ENCODE results near the gene AAR2. TPM values are rescaled to one million over a fixed set of nuclear protein-coding genes. Genes with fewer than 3 reads are reported as not detected.

AAR2 gene
- total RNA-seq, 1 experiment from 2014 or later: 60.0 TPM

DNA sequence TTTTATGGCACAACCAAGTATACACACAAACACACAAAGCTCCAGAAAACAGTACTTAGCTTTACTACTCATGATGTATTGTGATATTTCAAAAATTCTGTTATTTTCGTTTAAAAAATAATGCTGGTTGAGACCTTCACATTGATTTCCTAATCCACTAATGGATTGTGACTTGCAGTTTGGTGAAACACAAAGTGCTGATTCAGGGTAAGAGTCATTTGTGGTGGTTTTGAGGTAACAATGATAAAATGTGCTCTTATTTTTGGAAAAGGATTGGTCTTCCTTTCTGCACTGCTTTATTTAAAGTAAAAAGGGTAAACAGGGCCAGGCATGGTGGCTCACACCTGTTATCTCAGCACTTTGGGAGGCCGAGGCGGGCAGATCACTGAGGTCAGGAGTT, 1.9 kb downstream of the AAR2 start:
- no peaks in the 10 kb centered on the region for H3K9me3 Mint-ChIP-seq (ENCODE audit: unreplicated experiment)
- H3K36me3 ChIP-seq (ENCODE audit: control insufficient read depth, insufficient read depth, low read length): peaks cover 8% of the 10 kb centered on the region
- no peaks in the 10 kb centered on the region for H3K27me3 ChIP-seq (replicated peaks; ENCODE audit: control insufficient read depth, insufficient read depth, low read length)
- TF ChIP-seq, protein P1, sequence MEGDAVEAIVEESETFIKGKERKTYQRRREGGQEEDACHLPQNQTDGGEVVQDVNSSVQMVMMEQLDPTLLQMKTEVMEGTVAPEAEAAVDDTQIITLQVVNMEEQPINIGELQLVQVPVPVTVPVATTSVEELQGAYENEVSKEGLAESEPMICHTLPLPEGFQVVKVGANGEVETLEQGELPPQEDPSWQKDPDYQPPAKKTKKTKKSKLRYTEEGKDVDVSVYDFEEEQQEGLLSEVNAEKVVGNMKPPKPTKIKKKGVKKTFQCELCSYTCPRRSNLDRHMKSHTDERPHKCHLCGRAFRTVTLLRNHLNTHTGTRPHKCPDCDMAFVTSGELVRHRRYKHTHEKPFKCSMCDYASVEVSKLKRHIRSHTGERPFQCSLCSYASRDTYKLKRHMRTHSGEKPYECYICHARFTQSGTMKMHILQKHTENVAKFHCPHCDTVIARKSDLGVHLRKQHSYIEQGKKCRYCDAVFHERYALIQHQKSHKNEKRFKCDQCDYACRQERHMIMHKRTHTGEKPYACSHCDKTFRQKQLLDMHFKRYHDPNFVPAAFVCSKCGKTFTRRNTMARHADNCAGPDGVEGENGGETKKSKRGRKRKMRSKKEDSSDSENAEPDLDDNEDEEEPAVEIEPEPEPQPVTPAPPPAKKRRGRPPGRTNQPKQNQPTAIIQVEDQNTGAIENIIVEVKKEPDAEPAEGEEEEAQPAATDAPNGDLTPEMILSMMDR (IDR thresholded peaks at IDR 0.05; ENCODE audit: insufficient read depth in 1 of 2, low read depth in 1 of 2, low read length in 1 of 2, severe bottlenecking in 1 of 2, unreplicated experiment in 1 of 2): no peak
- no peaks in the 10 kb centered on the region for H3K9me3 ChIP-seq
- no peak overlapping the region for H3K4me3 ChIP-seq (ENCODE audit: low read depth, low read length)
- peaks cover 63% of the 10 kb centered on the region for H3K36me3 Mint-ChIP-seq (ENCODE audit: insufficient read depth, unreplicated experiment)
- no peak overlapping the region for H3K27ac Mint-ChIP-seq (ENCODE audit: unreplicated experiment)
- H3K4me1 ChIP-seq: 0 out of 2 replicates have a peak, but pooled peaks cover 4% of the 10 kb centered on the region
- ChIA-PET CTCF (interaction anchor here (1.2 to 1.5 kb wide), 3 partner anchors 12 to 201 kb away, joined by 3 to 5 read pairs (median 5); no protein-coding TSS in a partner anchor), POLR2A (interaction anchor here (1.0 kb wide), 1 partner anchor 150 kb away, joined by 3 read pairs; no protein-coding TSS in a partner anchor)
- intact Hi-C loops (cut with micrococcal nuclease; ENCODE audit: unreplicated experiment): no loop called here
- DNase-seq: no peak
- no TSS peak for BruUV-seq (replicated peaks)
- no peak overlapping the region for H3K4me3 Mint-ChIP-seq (ENCODE audit: unreplicated experiment)
- no peaks in the 10 kb centered on the region for H3K27me3 Mint-ChIP-seq (ENCODE audit: insufficient read depth, unreplicated experiment)
- H3K4me1 Mint-ChIP-seq (ENCODE audit: low read depth, unreplicated experiment): peaks cover 16% of the 10 kb centered on the region

DNA sequence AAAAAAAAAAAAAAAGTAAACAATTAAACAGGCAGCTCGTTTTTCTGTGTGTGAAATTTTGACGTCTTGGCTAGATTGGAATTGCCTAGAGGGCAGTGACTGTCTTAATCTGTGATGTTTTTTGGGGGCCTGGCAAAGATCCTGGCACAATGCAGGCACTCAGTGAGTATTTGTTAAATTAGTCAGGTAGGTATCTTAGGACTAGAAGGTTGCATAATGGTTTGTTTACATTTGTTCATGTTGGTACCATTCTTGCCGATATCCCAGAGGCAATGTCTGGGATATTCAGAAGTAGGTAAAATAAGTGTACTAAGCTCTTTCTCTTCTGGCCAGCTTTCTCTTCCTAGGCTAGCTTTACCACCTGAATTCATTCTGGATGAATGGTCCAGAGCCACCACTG, 2.5 kb downstream of the AAR2 start:
- Mint-ChIP-seq H3K27ac (ENCODE audit: unreplicated experiment) (no peak overlapping the region), H3K27me3 (ENCODE audit: insufficient read depth, unreplicated experiment) (no peaks in the 10 kb centered on the region)
- BruUV-seq (replicated peaks): no TSS peak

DNA sequence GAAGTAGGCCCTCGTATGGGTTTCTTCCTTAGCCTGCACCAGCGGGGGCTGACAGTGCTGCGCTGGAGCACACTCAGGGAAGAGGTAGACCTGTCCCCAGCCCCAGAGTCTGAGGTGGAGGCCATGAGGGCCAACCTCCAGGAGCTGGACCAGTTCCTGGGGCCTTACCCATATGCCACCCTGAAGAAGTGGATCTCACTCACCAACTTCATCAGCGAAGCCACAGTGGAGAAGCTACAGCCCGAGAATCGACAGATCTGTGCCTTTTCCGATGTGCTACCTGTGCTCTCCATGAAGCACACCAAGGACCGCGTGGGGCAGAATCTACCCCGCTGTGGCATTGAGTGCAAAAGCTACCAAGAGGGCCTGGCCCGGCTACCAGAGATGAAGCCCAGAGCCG, 3.8 kb downstream of the AAR2 start:
- H3K27me3 Mint-ChIP-seq (ENCODE audit: insufficient read depth, unreplicated experiment): no peaks in the 10 kb centered on the region
- no peak overlapping the region for H3K4me3 Mint-ChIP-seq (ENCODE audit: unreplicated experiment)
- H3K9me3 Mint-ChIP-seq (ENCODE audit: unreplicated experiment): no peaks in the 10 kb centered on the region
- DNase-seq: no peak
- no peaks in the 10 kb centered on the region for H3K27me3 ChIP-seq (replicated peaks; ENCODE audit: control insufficient read depth, insufficient read depth, low read length)
- TF ChIP-seq, protein P1 (IDR thresholded peaks at IDR 0.05; ENCODE audit: insufficient read depth in 1 of 2, low read depth in 1 of 2, low read length in 1 of 2, severe bottlenecking in 1 of 2, unreplicated experiment in 1 of 2): no peak
- H3K27ac Mint-ChIP-seq (ENCODE audit: unreplicated experiment): no peak overlapping the region
- no TSS peak for BruUV-seq (replicated peaks)
- 0 out of 2 replicates have a peak, but pooled peaks cover 4% of the 10 kb centered on the region for H3K4me1 ChIP-seq
- peaks cover 82% of the 10 kb centered on the region for H3K36me3 Mint-ChIP-seq (ENCODE audit: insufficient read depth, unreplicated experiment)
- CTCF ChIA-PET: interaction anchor here (0.6 to 1.4 kb wide), 2 partner anchors 40 to 89 kb away, joined by 5 read pairs; no protein-coding TSS in a partner anchor
- no peak overlapping the region for H3K4me3 ChIP-seq (ENCODE audit: low read depth, low read length)
- peaks cover 16% of the 10 kb centered on the region for H3K4me1 Mint-ChIP-seq (ENCODE audit: low read depth, unreplicated experiment)
- POLR2A ChIA-PET: no interaction called here
- peaks cover 11% of the 10 kb centered on the region for H3K36me3 ChIP-seq (ENCODE audit: control insufficient read depth, insufficient read depth, low read length)
- intact Hi-C loops (cut with micrococcal nuclease; ENCODE audit: unreplicated experiment): no loop called here
- H3K9me3 ChIP-seq: no peaks in the 10 kb centered on the region

More for the DNA sequence above, 2.5 kb downstream of the AAR2 start:
- Mint-ChIP-seq H3K4me1 (ENCODE audit: low read depth, unreplicated experiment) (peaks cover 16% of the 10 kb centered on the region), H3K36me3 (ENCODE audit: insufficient read depth, unreplicated experiment) (peaks cover 69% of the 10 kb centered on the region), H3K9me3 (ENCODE audit: unreplicated experiment) (no peaks in the 10 kb centered on the region), H3K4me3 (ENCODE audit: unreplicated experiment) (peak overlapping the region; percentile 23)
- DNase-seq: no peak
- ChIA-PET POLR2A (interaction anchor here (0.6 to 1.0 kb wide), 3 partner anchors 151 to 1618 kb away, joined by 3 to 5 read pairs (median 4); partner anchors contain the start of gene ACSS2), CTCF (interaction anchor here (1.3 kb wide), 1 partner anchor 36 kb away, joined by 4 read pairs; no protein-coding TSS in a partner anchor)
- Histone ChIP-seq H3K36me3 (ENCODE audit: control insufficient read depth, insufficient read depth, low read length) (peaks cover 8% of the 10 kb centered on the region), H3K9me3 (no peaks in the 10 kb centered on the region), H3K27me3 (replicated peaks; ENCODE audit: control insufficient read depth, insufficient read depth, low read length) (no peaks in the 10 kb centered on the region), H3K4me3 (ENCODE audit: low read depth, low read length) (no peak overlapping the region), H3K4me1 (0 out of 2 replicates have a peak, but pooled peaks cover 4% of the 10 kb centered on the region)
- TF ChIP-seq, protein P1 (IDR thresholded peaks at IDR 0.05; ENCODE audit: insufficient read depth in 1 of 2, low read depth in 1 of 2, low read length in 1 of 2, severe bottlenecking in 1 of 2, unreplicated experiment in 1 of 2): no peak
- intact Hi-C loops (cut with micrococcal nuclease; ENCODE audit: unreplicated experiment): no loop called here
